OCI-LY3 (cell line): Measurements from ENCODE around the gene SLC8A1.

Source experiments
- EZH2phosphoT487 ChIP-seq: fragments of 200-600 bp; shearing (Covaris generic); IDR thresholded peaks from 2 replicates; pipeline ENCODE4 v1.6.1; 2018; ENCODE audit warnings: antibody characterized with exemption, mixed run types, low read depth
- TF ChIP-seq, protein P1 (sequence below): fragments of 200-600, 300-600 bp; sonication (generic); IDR thresholded peaks from 2 replicates; pipeline ENCODE4 v1.5.1; 2014; ENCODE audit warnings: antibody characterized with exemption, low read length, low read depth

DNA sequence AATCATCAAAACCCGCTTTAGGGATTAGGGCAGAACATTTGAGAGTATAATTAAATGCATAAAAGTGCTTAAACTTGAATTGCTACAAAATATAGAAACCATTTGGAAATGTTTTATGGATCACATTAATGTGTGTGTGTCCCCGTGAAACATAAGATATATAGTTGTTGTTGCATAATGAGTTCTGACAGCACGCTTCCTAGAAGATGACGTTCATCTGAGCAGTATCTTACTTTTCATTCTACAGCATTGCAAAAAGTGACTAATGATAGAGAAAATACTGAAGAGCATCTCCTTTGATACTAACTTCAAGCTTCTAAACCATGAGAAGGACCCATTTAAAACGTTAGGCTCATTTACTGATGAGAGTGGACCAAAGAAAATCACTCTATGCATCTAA, 63.7 kb downstream of the SLC8A1 start:
- TF ChIP-seq, protein P1, sequence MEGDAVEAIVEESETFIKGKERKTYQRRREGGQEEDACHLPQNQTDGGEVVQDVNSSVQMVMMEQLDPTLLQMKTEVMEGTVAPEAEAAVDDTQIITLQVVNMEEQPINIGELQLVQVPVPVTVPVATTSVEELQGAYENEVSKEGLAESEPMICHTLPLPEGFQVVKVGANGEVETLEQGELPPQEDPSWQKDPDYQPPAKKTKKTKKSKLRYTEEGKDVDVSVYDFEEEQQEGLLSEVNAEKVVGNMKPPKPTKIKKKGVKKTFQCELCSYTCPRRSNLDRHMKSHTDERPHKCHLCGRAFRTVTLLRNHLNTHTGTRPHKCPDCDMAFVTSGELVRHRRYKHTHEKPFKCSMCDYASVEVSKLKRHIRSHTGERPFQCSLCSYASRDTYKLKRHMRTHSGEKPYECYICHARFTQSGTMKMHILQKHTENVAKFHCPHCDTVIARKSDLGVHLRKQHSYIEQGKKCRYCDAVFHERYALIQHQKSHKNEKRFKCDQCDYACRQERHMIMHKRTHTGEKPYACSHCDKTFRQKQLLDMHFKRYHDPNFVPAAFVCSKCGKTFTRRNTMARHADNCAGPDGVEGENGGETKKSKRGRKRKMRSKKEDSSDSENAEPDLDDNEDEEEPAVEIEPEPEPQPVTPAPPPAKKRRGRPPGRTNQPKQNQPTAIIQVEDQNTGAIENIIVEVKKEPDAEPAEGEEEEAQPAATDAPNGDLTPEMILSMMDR: no peak
- TF ChIP-seq EZH2phosphoT487: no peak
